ENCODE results near the gene CMSS1. TPM values are rescaled to one million over a fixed set of nuclear protein-coding genes. Genes with fewer than 3 reads are reported as not detected.

Gene CMSS1
- total and polyA plus RNA-seq, 9 donors = 14.5 to 54.0 (median 24.9) TPM

DNA sequence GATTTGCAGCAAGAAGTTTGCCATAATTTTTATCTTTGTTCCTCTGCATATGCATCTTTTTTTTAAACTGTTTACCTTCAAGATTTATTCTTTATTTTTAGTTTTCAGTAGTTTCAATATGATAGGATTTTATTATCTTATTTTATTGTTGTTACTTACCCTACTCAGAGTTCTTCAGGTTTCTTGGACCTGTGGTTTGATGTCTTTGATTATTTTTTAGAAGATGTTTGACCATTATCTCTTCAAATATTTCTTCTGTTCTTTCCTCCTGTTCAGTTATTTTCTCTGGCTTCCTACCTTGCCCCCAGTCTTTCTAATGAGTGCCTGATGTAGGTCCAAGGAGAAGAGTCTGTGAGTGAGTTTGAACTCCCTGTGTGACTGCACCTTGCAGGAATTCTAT lies 158.9 kb downstream of the CMSS1 start:
- intact Hi-C loops (cut with DNase I) = loop anchor here in 1 of 4 donors (10.0 kb wide), 1 partner anchor 1568 kb away; no protein-coding TSS in a partner anchor
- no peak for DNase-seq
- TF ChIP-seq EP300 (IDR thresholded peaks at IDR 0.05) (no peak), POLR2A (IDR thresholded peaks at IDR 0.05) (no peak)
- peaks cover 1% of the 10 kb centered on the region for H3K4me1 ChIP-seq (ENCODE audit: insufficient read depth)
- H3K27me3 ChIP-seq = no peaks in the 10 kb centered on the region
- H3K4me3 ChIP-seq = no peak overlapping the region
- H3K27ac ChIP-seq = no peak overlapping the region
- no peaks in the 10 kb centered on the region for H3K36me3 ChIP-seq
- H3K9me3 ChIP-seq = no peaks in the 10 kb centered on the region

DNA sequence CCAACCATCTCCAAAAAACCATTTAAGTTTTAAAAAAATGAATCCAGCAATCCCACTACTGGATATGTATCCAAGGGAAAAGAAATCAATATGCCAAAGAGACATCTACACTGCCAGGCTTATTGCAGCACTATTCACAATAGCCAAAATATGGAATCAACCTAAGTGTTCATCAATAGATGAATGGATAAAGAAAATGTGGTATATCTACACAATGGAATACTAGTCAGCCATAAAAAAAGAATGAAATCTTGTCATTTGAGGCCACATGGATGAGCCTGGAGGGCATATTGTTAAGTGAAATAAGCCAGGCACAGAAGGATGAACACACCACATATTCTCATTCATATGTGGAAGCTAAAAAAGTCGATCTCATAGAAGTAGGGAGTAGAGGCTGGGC lies 160.6 kb downstream of the CMSS1 start:
- Histone ChIP-seq H3K9me3 (no peaks in the 10 kb centered on the region), H3K27me3 (no peaks in the 10 kb centered on the region), H3K4me1 (ENCODE audit: insufficient read depth) (peaks cover 1% of the 10 kb centered on the region), H3K27ac (no peak overlapping the region), H3K36me3 (no peaks in the 10 kb centered on the region), H3K4me3 (no peak overlapping the region)
- WGBS, 3 donors = 97 to 100% (median 98%) methylated on average over 1 of the region's 1 CpG
- intact Hi-C loops (cut with DNase I) = loop anchor here in 1 of 4 donors (10.0 kb wide), 1 partner anchor 1567 kb away; no protein-coding TSS in a partner anchor
- TF ChIP-seq, protein P1, sequence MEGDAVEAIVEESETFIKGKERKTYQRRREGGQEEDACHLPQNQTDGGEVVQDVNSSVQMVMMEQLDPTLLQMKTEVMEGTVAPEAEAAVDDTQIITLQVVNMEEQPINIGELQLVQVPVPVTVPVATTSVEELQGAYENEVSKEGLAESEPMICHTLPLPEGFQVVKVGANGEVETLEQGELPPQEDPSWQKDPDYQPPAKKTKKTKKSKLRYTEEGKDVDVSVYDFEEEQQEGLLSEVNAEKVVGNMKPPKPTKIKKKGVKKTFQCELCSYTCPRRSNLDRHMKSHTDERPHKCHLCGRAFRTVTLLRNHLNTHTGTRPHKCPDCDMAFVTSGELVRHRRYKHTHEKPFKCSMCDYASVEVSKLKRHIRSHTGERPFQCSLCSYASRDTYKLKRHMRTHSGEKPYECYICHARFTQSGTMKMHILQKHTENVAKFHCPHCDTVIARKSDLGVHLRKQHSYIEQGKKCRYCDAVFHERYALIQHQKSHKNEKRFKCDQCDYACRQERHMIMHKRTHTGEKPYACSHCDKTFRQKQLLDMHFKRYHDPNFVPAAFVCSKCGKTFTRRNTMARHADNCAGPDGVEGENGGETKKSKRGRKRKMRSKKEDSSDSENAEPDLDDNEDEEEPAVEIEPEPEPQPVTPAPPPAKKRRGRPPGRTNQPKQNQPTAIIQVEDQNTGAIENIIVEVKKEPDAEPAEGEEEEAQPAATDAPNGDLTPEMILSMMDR (IDR thresholded peaks at IDR 0.05) = no peak
- TF ChIP-seq EP300 (IDR thresholded peaks at IDR 0.05) (no peak), POLR2A (IDR thresholded peaks at IDR 0.05) (no peak)
- DNase-seq = no peak

DNA sequence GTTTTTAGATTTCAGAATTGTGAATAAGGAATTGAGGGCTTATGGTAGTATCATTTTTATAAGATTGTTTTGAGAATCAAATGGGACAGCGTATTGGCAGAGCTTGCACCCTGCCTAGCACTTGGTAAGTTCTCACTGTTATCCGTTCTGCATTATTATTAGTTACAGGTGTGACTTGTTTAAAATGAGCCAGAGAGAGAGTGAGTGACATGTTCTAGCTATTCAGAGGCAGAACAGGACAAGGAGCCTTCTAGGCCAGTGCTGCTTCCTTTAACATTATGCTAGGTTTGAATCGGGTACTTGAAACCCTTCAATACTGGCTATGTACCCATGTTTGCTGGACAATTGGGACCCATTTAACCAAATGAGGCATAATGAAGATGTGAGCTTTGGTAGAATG lies 162.9 kb downstream of the CMSS1 start:
- H3K27me3 ChIP-seq = no peaks in the 10 kb centered on the region
- H3K9me3 ChIP-seq = no peaks in the 10 kb centered on the region
- peaks cover 1% of the 10 kb centered on the region for H3K4me1 ChIP-seq (ENCODE audit: insufficient read depth)
- intact Hi-C loops (cut with DNase I) = no loop called here
- no peaks in the 10 kb centered on the region for H3K36me3 ChIP-seq
- no peak for DNase-seq
- TF ChIP-seq POLR2A (IDR thresholded peaks at IDR 0.05) = no peak
- TF ChIP-seq EP300 (IDR thresholded peaks at IDR 0.05) = no peak
- TF ChIP-seq, protein P1 (IDR thresholded peaks at IDR 0.05) = no peak
- 94 to 99% (median 94%) methylated on average over 3 of the region's 3 CpGs for WGBS, 3 donors
- no peak overlapping the region for H3K4me3 ChIP-seq
- H3K27ac ChIP-seq = no peak overlapping the region

DNA sequence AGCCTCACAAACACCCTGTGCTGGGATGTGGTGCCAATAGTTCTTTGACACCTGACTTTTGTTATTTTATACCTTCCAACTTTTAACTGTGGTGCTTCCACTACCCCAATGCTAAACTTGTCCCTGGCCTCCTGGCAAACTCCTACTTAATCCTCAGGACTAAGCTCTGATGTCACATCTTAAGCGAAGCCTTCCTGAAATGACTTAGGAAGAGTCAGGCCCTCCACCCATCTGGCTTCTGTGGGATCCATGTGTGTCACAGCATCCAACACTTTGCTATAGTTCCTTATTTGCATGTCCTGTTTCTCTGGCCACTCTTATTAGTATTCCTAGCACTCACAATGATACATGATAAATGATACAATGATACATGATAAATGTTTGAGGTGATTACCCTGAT lies 163.5 kb downstream of the CMSS1 start:
- Histone ChIP-seq H3K36me3 (no peaks in the 10 kb centered on the region), H3K9me3 (no peaks in the 10 kb centered on the region), H3K4me1 (ENCODE audit: insufficient read depth) (peaks cover 1% of the 10 kb centered on the region), H3K27ac (no peak overlapping the region), H3K4me3 (no peak overlapping the region), H3K27me3 (no peaks in the 10 kb centered on the region)
- TF ChIP-seq, protein P1 (IDR thresholded peaks at IDR 0.05) = no peak
- TF ChIP-seq EP300 (IDR thresholded peaks at IDR 0.05) (no peak), POLR2A (IDR thresholded peaks at IDR 0.05) (no peak)
- intact Hi-C loops (cut with DNase I) = no loop called here
- 94 to 100% (median 100%) methylated on average over 1 of the region's 1 CpG for WGBS, 3 donors
- no peak for DNase-seq

DNA sequence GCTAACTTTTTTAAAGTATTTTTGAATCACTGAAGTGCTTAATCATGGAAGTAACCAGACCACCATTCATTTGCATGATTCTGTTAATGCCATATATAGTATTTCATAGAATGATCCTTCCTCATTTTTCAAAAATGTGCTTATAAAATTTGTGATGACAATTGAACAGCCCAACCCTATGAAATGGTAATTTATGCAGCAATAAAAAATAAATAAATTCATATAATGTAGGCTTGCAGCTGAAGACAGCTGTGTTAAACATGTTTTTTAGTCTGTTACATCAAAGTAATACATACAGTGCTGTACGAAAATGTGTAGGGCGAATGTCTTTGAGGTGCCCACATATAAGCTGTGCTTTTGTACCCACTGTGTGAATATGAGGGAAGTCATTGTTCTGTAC lies 165.0 kb downstream of the CMSS1 start:
- no peaks in the 10 kb centered on the region for H3K27me3 ChIP-seq
- WGBS, 3 donors = 97% methylated on average over 2 of the region's 2 CpGs
- TF ChIP-seq, protein P1 (IDR thresholded peaks at IDR 0.05) = no peak
- no peak for TF ChIP-seq POLR2A (IDR thresholded peaks at IDR 0.05)
- no peak for TF ChIP-seq EP300 (IDR thresholded peaks at IDR 0.05)
- peaks cover 1% of the 10 kb centered on the region for H3K4me1 ChIP-seq (ENCODE audit: insufficient read depth)
- H3K4me3 ChIP-seq = no peak overlapping the region
- no peaks in the 10 kb centered on the region for H3K9me3 ChIP-seq
- DNase-seq = no peak
- intact Hi-C loops (cut with DNase I) = no loop called here
- no peaks in the 10 kb centered on the region for H3K36me3 ChIP-seq
- no peak overlapping the region for H3K27ac ChIP-seq
